Parathyroid adenoma (tissue), 2 donors: Measurements from ENCODE around the gene TEKT2.

ENCODE experiments used
- H2AFZ ChIP-seq: fragments of 300-600 bp; sonication (generic); one replicate; pipeline ENCODE4 v1.7.0; 2017; ENCODE audit warnings: antibody characterized with exemption, mild to moderate bottlenecking
- H3K27ac ChIP-seq: fragments of 300-600 bp; sonication (generic); one replicate; pipeline ENCODE4 v1.7.0; 2017
- H3K27me3 ChIP-seq: fragments of 300-600 bp; sonication (generic); one replicate; pipeline ENCODE4 v1.7.0; 2017; ENCODE audit warnings: low read length; ENCODE audit not compliant: control insufficient read depth, insufficient read depth
- H3K36me3 ChIP-seq: fragments of 300-600 bp; sonication (generic); one replicate; pipeline ENCODE4 v1.7.0; 2017; ENCODE audit warnings: low read length; ENCODE audit not compliant: control insufficient read depth, insufficient read depth
- H3K4me1 ChIP-seq: fragments of 300-600 bp; sonication (generic); one replicate; pipeline ENCODE4 v1.7.0; 2017; ENCODE audit warnings: control low read depth
- H3K4me2 ChIP-seq: fragments of 300-600 bp; sonication (generic); one replicate; pipeline ENCODE4 v1.7.0; 2017; ENCODE audit warnings: low read length
- H3K4me3 ChIP-seq: fragments of 300-600 bp; sonication (generic); one replicate; pipeline ENCODE4 v1.7.0; 2017; ENCODE audit warnings: low read depth, low read length
- H3K79me2 ChIP-seq: fragments of 300-600 bp; sonication (generic); one replicate; pipeline ENCODE4 v1.7.0; 2017; ENCODE audit warnings: control low read depth
- H3K9ac ChIP-seq: fragments of 300-600 bp; sonication (generic); one replicate; pipeline ENCODE4 v1.7.0; 2017; ENCODE audit warnings: mild to moderate bottlenecking
- H3K9me3 ChIP-seq: fragments of 300-600 bp; sonication (generic); one replicate; pipeline ENCODE4 v1.7.0; 2017; ENCODE audit warnings: low read length; ENCODE audit not compliant: control insufficient read depth
- TF ChIP-seq, protein P1 (sequence below): fragments of 300-600 bp; sonication (generic); IDR thresholded peaks from one replicate; pipeline ENCODE4 v1.7.0; 2017; ENCODE audit warnings: antibody characterized with exemption, mild to moderate bottlenecking
- donor health status: primary hyperparathyroidism.

The TEKT2 gene

DNA sequence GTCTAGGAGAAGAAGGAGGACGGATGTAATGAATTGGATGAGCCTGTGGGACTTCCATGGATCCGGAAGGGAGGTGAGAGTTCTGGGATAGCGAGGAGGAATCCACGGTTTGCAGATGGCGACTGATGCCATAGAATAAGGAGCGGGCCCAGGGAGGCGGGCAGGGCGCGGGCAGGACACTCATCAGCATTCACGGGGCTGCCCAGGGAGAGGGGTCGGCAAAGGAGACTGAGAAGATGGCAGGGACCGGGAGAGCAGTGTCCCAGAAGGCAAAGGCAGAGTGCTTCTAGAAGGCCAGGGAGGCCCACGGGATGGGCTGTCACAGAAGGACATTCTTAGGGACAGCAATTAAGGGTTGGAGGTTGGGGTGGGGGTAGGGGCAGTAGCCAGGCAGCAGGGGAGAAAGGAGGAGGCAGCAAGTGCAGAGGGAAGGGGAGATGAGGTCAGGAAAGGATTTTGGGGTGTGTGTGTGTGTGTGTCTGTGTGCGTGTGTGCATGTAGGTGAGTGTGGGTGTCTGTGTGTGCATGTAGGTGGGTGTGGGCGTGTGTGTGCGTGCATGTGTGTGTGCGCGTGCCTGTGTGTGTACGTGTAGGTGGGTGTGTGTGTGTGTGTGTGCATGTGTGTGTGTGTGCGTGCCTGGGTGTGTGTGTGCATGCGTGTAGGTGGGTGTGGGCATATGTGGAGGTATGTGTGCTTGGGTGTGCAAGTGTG lies 42.3 kb downstream of the TEKT2 start:
- Histone ChIP-seq H3K79me2 (no peaks in the 10 kb centered on the region), H3K36me3 (no peaks in the 10 kb centered on the region), H3K9me3 (no peaks in the 10 kb centered on the region), H3K9ac (no peak overlapping the region), H3K4me2 (no peak overlapping the region), H3K4me1 (no peaks in the 10 kb centered on the region), H3K27me3 (no peaks in the 10 kb centered on the region), H3K4me3 (no peak overlapping the region), H2AFZ (no peak overlapping the region), H3K27ac (no peak overlapping the region)
- TF ChIP-seq, protein P1, sequence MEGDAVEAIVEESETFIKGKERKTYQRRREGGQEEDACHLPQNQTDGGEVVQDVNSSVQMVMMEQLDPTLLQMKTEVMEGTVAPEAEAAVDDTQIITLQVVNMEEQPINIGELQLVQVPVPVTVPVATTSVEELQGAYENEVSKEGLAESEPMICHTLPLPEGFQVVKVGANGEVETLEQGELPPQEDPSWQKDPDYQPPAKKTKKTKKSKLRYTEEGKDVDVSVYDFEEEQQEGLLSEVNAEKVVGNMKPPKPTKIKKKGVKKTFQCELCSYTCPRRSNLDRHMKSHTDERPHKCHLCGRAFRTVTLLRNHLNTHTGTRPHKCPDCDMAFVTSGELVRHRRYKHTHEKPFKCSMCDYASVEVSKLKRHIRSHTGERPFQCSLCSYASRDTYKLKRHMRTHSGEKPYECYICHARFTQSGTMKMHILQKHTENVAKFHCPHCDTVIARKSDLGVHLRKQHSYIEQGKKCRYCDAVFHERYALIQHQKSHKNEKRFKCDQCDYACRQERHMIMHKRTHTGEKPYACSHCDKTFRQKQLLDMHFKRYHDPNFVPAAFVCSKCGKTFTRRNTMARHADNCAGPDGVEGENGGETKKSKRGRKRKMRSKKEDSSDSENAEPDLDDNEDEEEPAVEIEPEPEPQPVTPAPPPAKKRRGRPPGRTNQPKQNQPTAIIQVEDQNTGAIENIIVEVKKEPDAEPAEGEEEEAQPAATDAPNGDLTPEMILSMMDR = no peak

DNA sequence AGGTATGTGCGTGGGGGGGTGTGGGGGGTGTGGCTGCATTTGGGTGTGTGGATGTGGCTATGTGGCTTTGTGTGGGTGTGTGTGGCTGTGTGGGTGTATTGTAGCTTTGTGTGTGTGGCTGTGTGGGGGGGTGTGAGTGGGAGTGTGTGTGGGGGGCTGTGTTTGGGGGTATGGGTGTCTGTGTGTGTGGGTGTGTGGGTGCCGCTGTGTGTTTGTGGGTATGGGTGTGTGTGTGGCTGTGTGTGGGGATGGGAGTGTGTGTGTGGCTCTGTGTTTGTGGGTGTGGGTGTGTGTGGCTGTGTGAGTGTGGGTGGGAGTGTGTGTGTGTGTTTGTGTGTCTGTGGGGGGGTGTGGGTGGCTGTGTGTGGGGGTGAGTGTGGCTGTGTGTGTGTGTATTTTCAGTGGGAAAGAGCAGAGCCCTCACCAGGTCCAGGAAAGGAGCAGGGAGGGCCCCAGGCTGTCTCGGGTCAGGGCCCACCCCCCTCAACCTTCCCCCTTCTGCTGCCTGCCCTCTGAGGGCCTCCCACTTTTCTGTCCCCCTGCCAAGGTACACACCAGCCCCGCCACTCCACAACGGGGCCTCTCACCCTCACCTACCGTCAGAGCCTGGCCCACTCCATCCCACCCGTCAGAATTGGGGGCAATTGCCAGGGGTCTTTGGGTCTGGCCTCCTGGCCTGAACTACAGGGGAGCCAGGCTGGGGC lies 43.1 kb downstream of the TEKT2 start:
- no peak overlapping the region for H3K27ac ChIP-seq
- no peak overlapping the region for H3K9ac ChIP-seq
- H3K79me2 ChIP-seq = no peaks in the 10 kb centered on the region
- TF ChIP-seq, protein P1 = no peak
- no peaks in the 10 kb centered on the region for H3K9me3 ChIP-seq
- no peak overlapping the region for H2AFZ ChIP-seq
- H3K4me3 ChIP-seq = no peak overlapping the region
- H3K36me3 ChIP-seq = no peaks in the 10 kb centered on the region
- H3K4me2 ChIP-seq = no peak overlapping the region
- H3K27me3 ChIP-seq = no peaks in the 10 kb centered on the region
- H3K4me1 ChIP-seq = no peaks in the 10 kb centered on the region

DNA sequence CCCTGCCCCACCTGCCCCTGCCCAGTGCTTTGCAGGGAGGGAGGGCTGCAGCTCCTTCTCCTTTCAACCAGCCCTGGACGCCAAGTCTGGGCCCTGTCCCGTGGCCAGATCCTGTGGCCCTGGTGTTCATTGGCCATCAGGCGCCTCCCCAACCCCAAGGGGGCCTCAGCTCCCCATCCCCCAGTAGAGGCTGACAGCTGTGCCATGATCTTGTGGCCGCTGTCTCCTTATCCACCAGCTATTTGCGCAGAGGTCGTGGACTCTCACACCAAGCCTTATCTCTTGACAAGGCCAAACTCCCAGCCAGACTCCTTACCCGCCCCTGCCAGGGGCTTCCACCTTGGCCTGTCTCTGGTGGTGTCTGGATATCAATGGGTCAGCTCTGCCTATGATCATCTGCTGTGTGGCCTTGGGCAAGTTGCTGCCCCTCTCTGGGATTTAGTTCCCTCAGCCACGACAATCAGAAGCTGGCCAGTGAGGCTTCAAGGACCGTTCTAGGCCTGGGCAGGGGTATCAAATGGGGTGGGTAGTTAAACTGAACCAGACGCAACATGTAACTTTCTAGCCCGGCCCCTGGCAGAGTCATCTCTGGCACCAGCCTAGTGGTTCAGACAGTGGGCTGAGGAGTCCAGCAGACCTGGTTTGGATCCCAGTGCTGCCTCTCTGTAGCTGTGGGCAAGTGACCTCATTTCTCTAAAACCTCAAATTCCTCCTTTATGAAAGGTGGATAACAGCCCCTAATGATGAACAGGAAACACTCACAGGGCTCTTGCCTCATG lies 44.4 kb downstream of the TEKT2 start:
- Histone ChIP-seq H3K79me2 (no peaks in the 10 kb centered on the region), H3K9ac (no peak overlapping the region), H3K4me3 (no peak overlapping the region), H3K4me1 (no peaks in the 10 kb centered on the region), H3K4me2 (no peak overlapping the region), H3K36me3 (no peaks in the 10 kb centered on the region), H3K27me3 (no peaks in the 10 kb centered on the region), H3K27ac (no peak overlapping the region), H2AFZ (no peak overlapping the region), H3K9me3 (no peaks in the 10 kb centered on the region)
- TF ChIP-seq, protein P1 = no peak

DNA sequence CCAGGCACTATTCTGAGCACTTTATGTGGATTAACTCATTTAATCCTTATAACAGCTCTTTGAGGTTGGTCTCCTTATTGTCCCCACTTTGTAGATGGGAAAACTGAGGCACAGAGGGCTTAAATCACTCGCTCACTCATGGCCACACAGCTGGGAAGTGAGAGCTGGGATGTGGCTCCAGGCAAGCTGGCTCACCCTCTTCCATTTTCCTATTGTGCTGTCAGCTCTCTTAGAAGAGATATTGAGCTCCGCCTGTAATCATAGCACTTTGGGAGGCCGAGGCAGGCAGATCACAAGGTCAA lies 45.0 kb downstream of the TEKT2 start:
- Histone ChIP-seq H2AFZ (no peak overlapping the region), H3K79me2 (no peaks in the 10 kb centered on the region), H3K4me2 (no peak overlapping the region), H3K27ac (no peak overlapping the region), H3K36me3 (no peaks in the 10 kb centered on the region), H3K9me3 (no peaks in the 10 kb centered on the region), H3K27me3 (no peaks in the 10 kb centered on the region), H3K9ac (no peak overlapping the region), H3K4me3 (no peak overlapping the region), H3K4me1 (no peaks in the 10 kb centered on the region)
- TF ChIP-seq, protein P1 = no peak
